SIG-M5 treated with dmso at 0.1 percent for 504 hours (cell line): Measurements from ENCODE around the gene ACOT12.
"Not testable (repeated sequence)": the region's sequence is repeated elsewhere in the genome, so short reads cannot be mapped to it uniquely, and the experiment has no call there.

ENCODE experiments used
- DNase-seq: peaks from one replicate; lab custom pipeline; 2025; ENCODE audit not compliant: unreplicated experiment; lab: John Stamatoyannopoulos, UW

Gene ACOT12

DNA sequence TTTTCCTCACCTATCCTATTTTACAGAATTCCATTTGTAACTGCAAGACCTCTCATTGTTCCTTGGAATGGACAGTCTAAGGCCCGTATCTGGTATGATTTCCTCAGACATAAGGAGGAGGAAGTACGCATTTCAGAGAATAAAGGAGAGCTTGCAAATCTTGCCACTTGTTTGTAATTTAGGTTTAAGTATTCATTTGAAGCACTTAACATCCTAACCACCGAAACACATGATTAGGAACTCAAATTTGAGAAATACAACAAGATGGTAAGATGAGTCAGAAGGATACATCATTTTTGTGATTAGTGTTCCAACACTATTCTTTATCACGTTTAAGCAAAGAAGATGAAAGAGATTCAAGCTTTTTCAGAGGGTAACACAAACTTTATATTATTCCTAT is 96.4 kb downstream of the ACOT12 start:
- DNase-seq = no peak

DNA sequence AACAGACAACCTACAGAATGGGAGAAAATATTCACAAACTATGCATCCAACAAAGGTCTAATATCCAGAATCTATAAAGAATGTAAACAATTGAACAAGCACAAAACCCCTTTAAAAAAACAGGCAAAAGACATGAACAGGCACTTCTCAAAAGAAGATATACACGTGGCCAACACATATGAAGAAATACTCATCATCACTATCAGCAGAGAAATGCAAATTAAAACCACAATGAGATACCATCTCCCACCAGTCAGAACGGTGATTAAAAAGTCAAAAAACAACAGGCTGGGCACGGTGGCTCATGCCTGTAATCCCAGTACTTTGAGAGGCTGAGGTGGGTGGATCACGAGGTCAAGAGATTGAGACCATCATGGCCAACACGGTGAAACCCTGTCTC is 99.9 kb downstream of the ACOT12 start:
- DNase-seq = not testable (repeated sequence)

DNA sequence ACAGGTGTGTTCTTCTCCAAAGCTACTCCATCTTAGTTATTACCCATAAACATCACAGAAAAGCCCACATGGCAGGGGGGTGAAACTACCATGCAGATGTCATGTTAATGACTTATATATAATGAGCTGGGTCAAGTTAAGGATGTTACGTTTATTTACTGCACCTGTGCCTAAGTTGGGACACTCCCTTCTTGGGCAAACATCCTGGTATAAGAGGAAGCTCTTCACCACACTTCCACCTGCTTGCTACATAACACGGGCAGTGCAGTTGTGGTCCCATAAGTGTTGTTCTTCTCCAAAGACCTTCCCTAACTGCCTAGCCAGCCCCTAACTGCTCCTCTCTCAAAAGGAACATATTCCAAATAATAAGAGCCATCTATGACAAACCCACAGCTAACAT is 101.8 kb downstream of the ACOT12 start:
- no peak for DNase-seq

DNA sequence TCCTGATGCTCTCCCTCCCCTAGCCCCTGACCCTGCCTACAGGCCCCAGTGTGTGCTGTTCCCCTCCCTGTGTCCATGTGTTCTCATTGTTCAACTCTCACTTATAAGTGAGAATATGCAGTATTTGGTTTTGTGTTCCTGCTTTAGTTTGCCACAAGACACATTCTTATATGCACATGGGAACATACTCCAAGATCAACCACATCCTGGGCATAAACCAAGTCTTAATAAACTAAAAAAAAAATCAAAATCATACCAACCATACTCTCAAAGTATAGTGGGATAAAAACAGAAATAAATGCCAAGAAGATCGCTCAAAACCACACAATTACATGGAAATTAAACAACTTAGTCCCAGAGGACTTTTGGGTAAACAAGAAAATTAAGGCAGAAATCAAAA is 103.8 kb downstream of the ACOT12 start:
- DNase-seq = no peak

DNA sequence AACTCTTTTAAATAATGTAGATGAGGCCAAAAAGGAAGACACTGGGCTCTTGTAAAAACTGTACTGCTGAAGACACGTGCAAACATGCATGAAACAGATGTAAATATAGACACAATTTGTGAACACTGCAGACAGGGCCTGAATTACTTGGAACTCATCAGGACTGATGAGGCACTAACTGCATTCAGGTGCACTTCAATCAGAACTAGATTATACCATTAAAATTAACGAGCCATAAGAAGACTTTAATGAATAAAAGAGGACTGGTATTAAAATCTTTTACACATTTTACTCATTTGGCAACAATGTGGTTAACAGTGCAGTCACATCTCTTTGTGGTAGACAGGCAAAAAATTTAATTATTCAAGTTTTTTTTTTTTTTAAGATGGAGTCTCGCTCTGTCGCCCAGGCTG is 105.9 kb downstream of the ACOT12 start:
- no peak for DNase-seq

DNA sequence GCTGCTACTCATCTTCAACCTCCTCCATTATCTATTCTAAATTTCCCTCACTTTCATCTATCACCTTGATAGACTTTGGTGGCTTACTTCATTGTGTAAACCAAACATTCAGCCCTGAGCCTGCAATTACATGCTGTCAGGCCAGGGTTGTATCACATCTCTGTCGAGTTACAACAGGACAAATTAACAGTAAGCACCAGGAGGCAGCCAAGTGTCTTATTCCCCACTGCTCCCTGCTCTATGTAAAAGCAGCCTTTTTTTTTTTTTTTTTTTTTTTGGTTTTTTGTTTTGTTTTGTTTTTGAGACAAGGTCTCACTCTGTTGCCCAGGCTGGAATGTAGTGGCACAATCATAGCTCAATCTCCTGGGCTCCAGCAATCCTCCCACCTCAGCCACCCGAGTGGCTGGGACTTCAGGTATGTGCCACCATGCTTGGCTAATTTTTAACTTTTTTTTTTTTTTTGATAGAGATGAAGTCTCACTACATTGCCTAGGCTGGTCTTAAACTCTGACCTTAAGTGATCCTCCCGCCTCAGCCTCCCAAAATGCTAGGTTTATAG is 107.8 kb downstream of the ACOT12 start:
- no peak for DNase-seq

DNA sequence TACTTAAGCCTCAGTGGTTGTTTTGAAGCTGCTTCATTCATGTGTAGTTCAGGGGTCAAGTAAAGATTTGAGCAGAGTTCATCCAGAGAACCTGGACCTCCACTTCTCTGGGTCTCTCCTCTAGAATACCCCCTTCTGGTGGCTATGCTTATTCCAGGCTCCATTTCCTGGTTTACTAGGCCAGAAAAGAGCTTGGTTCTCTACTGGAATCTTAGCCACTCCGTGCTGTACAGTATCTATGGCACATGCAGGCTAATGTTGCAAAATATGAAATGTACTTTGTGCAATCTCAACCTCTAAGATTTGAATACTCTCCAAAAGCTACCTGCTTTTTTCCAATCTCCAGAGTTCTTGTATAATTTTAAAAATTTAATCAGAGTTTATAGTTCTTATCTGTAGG is 110.0 kb downstream of the ACOT12 start:
- DNase-seq = no peak
